SK-N-MC (cell line): ENCODE measurements around the gene PIK3C3.

Experiments used
- EZH2 ChIP-seq: fragments of 200-600 bp; sonication (generic); IDR thresholded peaks from one replicate; pipeline ENCODE4 v1.6.1; 2017; ENCODE audit warnings: antibody characterized with exemption
- POLR2AphosphoS5 ChIP-seq: IDR thresholded peaks from 2 replicates; pipeline ENCODE4 v1.6.1; 2012; ENCODE audit warnings: mild to moderate bottlenecking, low read depth, low read length, borderline replicate concordance

DNA sequence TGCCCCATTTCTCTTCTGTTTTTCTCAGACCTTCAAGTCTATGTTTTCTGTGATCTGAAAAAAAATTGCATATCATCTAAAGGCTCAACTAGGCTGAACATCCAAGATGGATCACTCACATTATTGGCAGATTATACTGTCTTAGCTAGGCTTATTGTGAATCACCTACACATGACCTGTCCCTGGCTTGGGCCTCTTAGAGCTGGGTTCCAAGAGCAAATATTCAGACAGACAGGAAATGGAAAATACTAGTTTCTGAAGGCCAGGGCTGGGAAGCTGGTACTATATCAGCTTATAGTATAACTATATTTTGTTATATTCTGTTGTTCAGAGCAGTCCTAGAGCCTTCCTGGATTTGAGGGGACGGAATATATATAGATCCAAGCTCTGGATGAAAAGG, 90.3 kb downstream of the PIK3C3 start:
- TF ChIP-seq POLR2AphosphoS5 (no peak), EZH2 (no peak)
